Activated CD4-positive, alpha-beta memory T cell treated with anti-CD3 and anti-CD28 coated beads for 36 hours (primary cell): ENCODE data around the gene TCF7L2. TPM values are rescaled to one million over a fixed set of nuclear protein-coding genes. Genes with fewer than 3 reads are reported as not detected.

Source experiments
- CTCF ChIA-PET: fragments of 350-600 bp; sonication (Branson Sonifier 250); formaldehyde crosslinking; loops from one replicate; lab custom pipeline; 2021; ENCODE audit warnings: antibody characterized with exemption, inconsistent platforms; lab: Charles Lee
- POLR2A ChIA-PET: fragments of 350-600 bp; sonication (Branson Sonifier 250); formaldehyde crosslinking; loops from one replicate; lab custom pipeline; 2021; ENCODE audit warnings: antibody characterized with exemption; lab: Charles Lee
- DNase-seq: peaks from one replicate; pipeline ENCODE4 v3.0.0-alpha.2; 2020
- H3K27ac Mint-ChIP-seq: one replicate; pipeline ENCODE4 v1.8.0; 2021; ENCODE audit warnings: mixed read lengths
- H3K27me3 Mint-ChIP-seq: one replicate; pipeline ENCODE4 v1.8.0; 2021; ENCODE audit warnings: mixed read lengths
- H3K36me3 Mint-ChIP-seq: one replicate; pipeline ENCODE4 v1.8.0; 2021; ENCODE audit warnings: mixed read lengths
- H3K4me1 Mint-ChIP-seq: one replicate; pipeline ENCODE4 v1.8.0; 2021; ENCODE audit warnings: low read depth, mixed read lengths
- H3K4me3 Mint-ChIP-seq: one replicate; pipeline ENCODE4 v1.8.0; 2021; ENCODE audit warnings: mild to moderate bottlenecking, mixed read lengths
- H3K9me3 Mint-ChIP-seq: one replicate; pipeline ENCODE4 v1.8.0; 2021; ENCODE audit warnings: mixed read lengths
- intact Hi-C: fragments of 100-400 bp; cut with micrococcal nuclease; formaldehyde crosslinking; loops from one replicate; pipeline ENCODE4 v1.15.1; 2023
- total RNA-seq, 2 experiments: library from RNA; stranded (reverse); gene quantifications; one replicate each; pipeline ENCODE4 v1.2.3, GENCODE V29; 2021

Gene TCF7L2
- total RNA-seq, 2 experiments from 2014 or later: 0.71 to 1.5 TPM

DNA sequence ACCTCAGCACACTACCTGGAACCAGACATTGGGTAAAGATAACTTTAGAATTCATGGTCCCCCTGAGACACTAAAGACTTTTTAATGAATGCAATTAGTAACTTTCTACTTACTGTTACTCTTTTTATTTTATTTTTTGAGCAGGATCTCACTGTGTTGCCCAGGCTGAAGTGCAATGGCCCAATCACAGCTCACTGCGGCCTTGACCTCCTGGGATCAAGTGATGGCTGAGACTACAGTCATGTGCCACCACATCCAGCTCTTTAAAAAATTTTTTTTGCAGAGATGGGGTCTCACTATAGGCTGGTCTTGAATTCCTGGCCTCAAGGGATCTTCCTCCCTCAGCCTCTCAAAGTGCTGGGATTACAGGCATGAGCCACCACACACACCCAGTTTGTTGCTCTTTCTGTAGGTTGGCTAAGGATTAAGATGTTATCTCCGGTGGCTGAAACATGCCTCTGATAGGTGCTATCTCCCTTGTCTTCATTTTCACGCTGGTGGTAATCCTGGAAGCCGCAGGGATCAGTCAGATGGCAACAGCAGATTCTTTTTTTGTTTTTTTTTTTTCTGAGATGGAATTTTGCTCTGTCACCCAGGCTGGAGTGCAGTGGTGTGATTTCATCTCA is 128.3 kb downstream of the TCF7L2 start:
- no peaks in the 10 kb centered on the region for H3K9me3 Mint-ChIP-seq
- intact Hi-C loops: no loop called here
- DNase-seq: no peak
- ChIA-PET POLR2A (no interaction called here), CTCF (no interaction called here)
- H3K4me1 Mint-ChIP-seq: no peaks in the 10 kb centered on the region
- no peaks in the 10 kb centered on the region for H3K36me3 Mint-ChIP-seq
- no peak overlapping the region for H3K4me3 Mint-ChIP-seq
- no peaks in the 10 kb centered on the region for H3K27me3 Mint-ChIP-seq
- H3K27ac Mint-ChIP-seq: no peak overlapping the region

DNA sequence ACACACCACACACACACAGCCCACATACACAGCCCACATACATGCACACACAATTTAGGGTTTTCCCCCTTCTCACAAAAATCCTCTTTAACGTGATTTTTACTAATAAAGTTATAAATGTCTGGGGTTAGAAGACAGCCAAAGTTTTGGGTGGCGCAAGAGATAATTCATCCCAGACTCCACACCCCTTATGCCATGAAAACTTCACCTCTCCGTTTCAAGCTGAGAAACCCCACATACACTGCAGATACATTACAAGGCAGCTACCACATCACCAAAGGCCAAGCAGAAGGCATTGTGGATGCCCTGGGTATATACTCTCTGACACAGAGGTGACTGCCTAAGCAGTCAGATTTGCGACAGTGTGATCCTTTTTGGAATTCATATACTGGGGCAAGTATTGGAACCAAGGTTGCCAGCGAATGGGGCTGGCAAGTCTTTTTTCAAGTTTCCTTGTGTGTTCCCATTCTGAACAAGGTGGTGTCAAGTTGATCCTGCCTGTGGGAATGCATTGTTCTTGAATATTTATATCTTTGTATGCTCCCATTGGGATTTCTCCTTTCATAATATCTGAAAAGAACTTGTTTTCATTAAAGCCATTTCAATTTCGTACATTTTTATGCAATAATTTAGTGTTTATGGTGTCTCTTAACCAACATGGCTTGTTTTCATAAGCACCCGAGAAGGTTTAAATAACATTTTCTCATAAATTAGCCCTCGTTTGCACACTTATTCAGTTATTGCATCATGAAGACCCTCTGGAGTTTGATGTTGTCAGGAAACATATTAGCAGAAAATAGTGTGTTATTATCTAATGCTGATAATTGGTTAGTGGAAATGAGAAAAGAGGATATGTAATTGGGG is 130.2 kb downstream of the TCF7L2 start:
- POLR2A ChIA-PET: no interaction called here
- H3K27ac Mint-ChIP-seq: no peak overlapping the region
- H3K27me3 Mint-ChIP-seq: no peaks in the 10 kb centered on the region
- H3K9me3 Mint-ChIP-seq: no peaks in the 10 kb centered on the region
- no peaks in the 10 kb centered on the region for H3K4me1 Mint-ChIP-seq
- DNase-seq: no peak
- no peak overlapping the region for H3K4me3 Mint-ChIP-seq
- CTCF ChIA-PET: no interaction called here
- no peaks in the 10 kb centered on the region for H3K36me3 Mint-ChIP-seq
- intact Hi-C loops: no loop called here

DNA sequence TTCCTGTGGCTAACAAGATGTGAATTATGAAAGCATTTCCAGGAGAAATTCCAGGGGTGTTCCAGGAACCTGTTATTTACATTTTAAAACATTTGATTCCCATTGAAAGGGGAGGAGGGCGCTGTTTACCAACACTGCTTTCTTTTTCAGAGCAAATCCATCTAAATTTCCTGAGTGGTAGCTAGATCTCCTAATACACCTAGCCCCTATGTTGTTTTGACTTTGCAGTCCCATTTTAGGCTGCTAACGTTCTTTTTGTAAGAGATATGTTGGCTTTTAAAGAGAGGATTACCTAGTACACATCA is 130.8 kb downstream of the TCF7L2 start:
- CTCF ChIA-PET: interaction anchor here (0.6 kb wide), 1 partner anchor 400 kb away, joined by 3 read pairs; no protein-coding TSS in a partner anchor

DNA sequence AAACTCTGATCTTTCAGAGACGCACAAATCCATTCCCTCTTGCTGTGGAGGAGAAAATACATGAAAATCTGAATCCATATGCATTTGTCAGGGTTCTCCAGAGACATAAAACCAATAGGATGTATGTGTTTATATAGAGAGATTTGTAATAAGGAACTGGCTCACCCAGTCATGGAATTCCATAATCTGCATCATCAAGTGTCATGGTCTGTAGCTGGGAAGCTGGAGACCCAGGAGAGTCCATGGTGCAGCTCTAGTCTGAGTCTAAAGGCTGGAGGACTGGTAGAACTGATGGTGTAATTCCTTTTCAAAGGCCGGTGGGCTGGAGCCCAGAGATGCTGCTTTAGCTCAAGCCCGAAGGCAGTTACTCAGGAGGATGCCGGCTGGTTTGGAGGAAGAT is 134.0 kb downstream of the TCF7L2 start:
- Mint-ChIP-seq H3K4me1 (no peaks in the 10 kb centered on the region), H3K4me3 (no peak overlapping the region), H3K27ac (no peak overlapping the region), H3K27me3 (no peaks in the 10 kb centered on the region), H3K36me3 (no peaks in the 10 kb centered on the region), H3K9me3 (no peaks in the 10 kb centered on the region)
- CTCF ChIA-PET: interaction anchor here (0.6 kb wide), 1 partner anchor 75 kb away, joined by 4 read pairs; no protein-coding TSS in a partner anchor
- intact Hi-C loops: no loop called here
- POLR2A ChIA-PET: no interaction called here
- no peak for DNase-seq

More for the DNA sequence above, 130.8 kb downstream of the TCF7L2 start:
- Mint-ChIP-seq H3K27ac (no peak overlapping the region), H3K36me3 (no peaks in the 10 kb centered on the region), H3K9me3 (no peaks in the 10 kb centered on the region), H3K4me3 (no peak overlapping the region), H3K4me1 (no peaks in the 10 kb centered on the region), H3K27me3 (no peaks in the 10 kb centered on the region)
- POLR2A ChIA-PET: no interaction called here
- intact Hi-C loops: no loop called here
- no peak for DNase-seq

DNA sequence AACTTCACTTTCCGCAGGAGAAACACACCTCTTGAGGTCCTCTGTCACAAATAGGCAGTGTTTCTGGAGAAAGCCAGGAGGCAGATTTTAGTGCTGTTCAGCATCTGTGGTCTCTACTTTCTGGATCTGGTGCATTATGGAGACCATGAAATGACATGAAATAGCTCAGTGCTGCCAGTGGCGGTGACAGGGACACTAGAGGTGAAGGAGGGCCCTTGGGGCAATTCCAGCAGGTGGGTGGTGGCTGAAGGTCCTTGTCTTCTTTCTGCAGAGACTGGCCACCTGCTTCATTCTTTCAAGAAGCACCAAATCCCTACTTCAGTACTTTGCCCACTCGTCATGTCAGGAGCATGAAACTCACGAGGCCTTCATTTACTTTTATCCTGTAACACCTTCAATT is 135.7 kb downstream of the TCF7L2 start:
- H3K4me1 Mint-ChIP-seq: no peaks in the 10 kb centered on the region
- H3K4me3 Mint-ChIP-seq: no peak overlapping the region
- ChIA-PET POLR2A (interaction anchor here (0.6 kb wide), 1 partner anchor 833 kb away, joined by 3 read pairs; no protein-coding TSS in a partner anchor), CTCF (no interaction called here)
- no peaks in the 10 kb centered on the region for H3K9me3 Mint-ChIP-seq
- no peak for DNase-seq
- no peaks in the 10 kb centered on the region for H3K36me3 Mint-ChIP-seq
- no peak overlapping the region for H3K27ac Mint-ChIP-seq
- H3K27me3 Mint-ChIP-seq: no peaks in the 10 kb centered on the region
- intact Hi-C loops: no loop called here

DNA sequence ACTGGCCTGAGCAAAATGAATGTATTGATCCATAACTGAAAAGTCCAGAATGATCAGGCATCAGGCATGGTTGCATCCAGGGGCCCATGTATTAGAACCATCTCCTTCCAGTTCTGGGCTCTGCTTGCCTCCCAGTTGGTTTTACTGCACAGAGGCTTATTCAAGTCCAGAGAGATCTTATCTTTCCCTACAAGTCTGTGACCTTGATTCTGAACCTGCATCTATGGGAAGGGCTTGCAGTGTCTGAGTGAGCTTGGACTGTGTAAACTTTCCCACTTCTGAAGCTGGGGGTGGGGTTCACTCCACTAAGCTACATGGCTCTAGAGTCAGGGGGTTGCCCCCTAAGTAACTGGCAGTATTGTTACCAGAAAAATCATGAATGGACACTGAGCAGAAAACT is 136.2 kb downstream of the TCF7L2 start:
- ChIA-PET POLR2A (interaction anchor here (0.6 kb wide), 1 partner anchor 832 kb away, joined by 3 read pairs; no protein-coding TSS in a partner anchor), CTCF (no interaction called here)
- H3K4me3 Mint-ChIP-seq: no peak overlapping the region
- no peaks in the 10 kb centered on the region for H3K36me3 Mint-ChIP-seq
- no peaks in the 10 kb centered on the region for H3K9me3 Mint-ChIP-seq
- H3K4me1 Mint-ChIP-seq: no peaks in the 10 kb centered on the region
- no peaks in the 10 kb centered on the region for H3K27me3 Mint-ChIP-seq
- intact Hi-C loops: no loop called here
- no peak for DNase-seq
- no peak overlapping the region for H3K27ac Mint-ChIP-seq

DNA sequence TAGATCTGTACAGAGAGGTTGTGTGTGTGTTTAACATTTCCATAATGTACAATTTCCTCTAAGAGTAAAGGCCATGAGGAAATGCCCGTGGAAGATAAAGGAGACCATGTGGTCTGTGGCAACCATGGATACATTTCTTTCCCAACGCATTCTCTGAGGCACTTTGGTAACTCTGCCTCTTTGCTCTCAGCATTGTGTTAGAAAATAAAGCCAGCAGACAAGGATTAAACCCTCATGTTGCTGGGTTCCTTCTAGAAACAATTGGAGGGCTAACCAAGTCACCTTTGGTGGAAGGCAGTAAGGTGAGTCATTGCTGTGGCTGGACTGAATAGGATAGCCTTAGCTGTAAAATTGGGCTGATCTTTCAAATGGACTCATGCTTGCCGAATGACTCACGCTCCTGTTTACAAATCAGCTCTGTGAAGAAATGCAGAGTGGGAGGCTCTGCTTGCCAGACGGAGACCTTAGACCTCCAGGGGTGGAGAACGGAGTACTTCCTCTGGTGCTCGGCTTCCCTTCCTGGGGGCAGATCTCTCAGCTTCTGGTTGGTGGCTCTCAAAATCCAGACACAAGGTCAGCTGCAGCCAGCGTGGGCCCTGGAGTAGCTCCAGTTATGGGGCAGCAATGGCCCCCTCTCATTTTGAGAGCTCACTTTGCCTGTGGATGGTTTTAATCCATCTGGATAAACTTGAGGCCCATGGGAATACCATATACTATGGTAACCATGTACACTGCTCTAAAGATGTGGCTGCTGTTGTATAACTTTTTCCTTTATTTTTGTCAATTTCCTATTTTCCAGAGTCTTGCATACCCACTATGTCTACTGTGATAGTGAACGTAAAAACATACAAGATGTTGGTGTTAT is 137.3 kb downstream of the TCF7L2 start:
- intact Hi-C loops: no loop called here
- no peaks in the 10 kb centered on the region for H3K27me3 Mint-ChIP-seq
- CTCF ChIA-PET: no interaction called here
- no peak overlapping the region for H3K27ac Mint-ChIP-seq
- no peak for DNase-seq
- POLR2A ChIA-PET: no interaction called here
- H3K36me3 Mint-ChIP-seq: no peaks in the 10 kb centered on the region
- H3K9me3 Mint-ChIP-seq: no peaks in the 10 kb centered on the region
- H3K4me1 Mint-ChIP-seq: no peaks in the 10 kb centered on the region
- no peak overlapping the region for H3K4me3 Mint-ChIP-seq

DNA sequence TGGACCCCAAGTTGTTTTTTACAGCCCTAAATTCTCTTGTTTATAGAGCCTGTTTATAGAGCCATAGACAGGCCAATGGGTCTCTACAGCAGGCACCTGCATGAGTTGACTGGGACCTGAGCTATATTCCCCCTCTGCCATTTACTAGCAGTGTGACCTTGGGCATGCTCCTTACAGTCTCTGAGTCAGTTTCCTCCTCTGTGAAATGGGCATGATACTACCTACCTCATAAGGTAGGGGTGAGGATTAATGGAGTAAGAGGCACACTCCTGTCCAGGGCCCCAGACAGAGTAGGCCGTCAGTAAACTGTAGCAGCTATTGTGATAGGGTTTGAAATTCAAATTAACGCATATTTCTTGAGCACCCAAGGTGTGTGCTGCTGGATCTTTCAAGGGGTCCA is 138.1 kb downstream of the TCF7L2 start:
- Mint-ChIP-seq H3K9me3 (no peaks in the 10 kb centered on the region), H3K27ac (no peak overlapping the region), H3K4me1 (peaks cover under 1% of the 10 kb centered on the region), H3K36me3 (no peaks in the 10 kb centered on the region), H3K27me3 (no peaks in the 10 kb centered on the region), H3K4me3 (no peak overlapping the region)
- intact Hi-C loops: no loop called here
- DNase-seq: no peak
- ChIA-PET CTCF (no interaction called here), POLR2A (no interaction called here)

DNA sequence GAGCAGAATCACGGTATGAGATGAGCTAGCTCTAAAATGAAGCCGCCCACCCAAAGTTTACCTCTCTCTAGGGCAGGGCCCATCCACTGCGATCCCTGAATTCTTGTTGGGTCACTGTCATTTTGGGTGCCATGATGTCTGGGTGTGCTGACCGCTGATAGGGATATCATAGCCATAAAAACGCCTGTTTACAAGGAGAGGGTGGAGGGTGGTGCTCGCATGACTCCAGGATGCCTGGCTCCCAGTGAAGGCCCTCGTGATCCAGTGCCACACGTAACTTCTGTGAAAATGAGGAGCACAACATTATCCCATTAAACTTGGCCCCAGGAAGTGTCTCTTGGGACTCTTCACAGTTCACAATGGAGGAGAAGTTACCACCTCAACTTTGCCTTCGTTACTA is 139.5 kb downstream of the TCF7L2 start:
- no peaks in the 10 kb centered on the region for H3K36me3 Mint-ChIP-seq
- H3K4me1 Mint-ChIP-seq: peaks cover 14% of the 10 kb centered on the region
- POLR2A ChIA-PET: no interaction called here
- CTCF ChIA-PET: no interaction called here
- H3K27ac Mint-ChIP-seq: no peak overlapping the region
- no peak overlapping the region for H3K4me3 Mint-ChIP-seq
- DNase-seq: no peak
- peaks cover 3% of the 10 kb centered on the region for H3K9me3 Mint-ChIP-seq
- H3K27me3 Mint-ChIP-seq: no peaks in the 10 kb centered on the region
- intact Hi-C loops: no loop called here

DNA sequence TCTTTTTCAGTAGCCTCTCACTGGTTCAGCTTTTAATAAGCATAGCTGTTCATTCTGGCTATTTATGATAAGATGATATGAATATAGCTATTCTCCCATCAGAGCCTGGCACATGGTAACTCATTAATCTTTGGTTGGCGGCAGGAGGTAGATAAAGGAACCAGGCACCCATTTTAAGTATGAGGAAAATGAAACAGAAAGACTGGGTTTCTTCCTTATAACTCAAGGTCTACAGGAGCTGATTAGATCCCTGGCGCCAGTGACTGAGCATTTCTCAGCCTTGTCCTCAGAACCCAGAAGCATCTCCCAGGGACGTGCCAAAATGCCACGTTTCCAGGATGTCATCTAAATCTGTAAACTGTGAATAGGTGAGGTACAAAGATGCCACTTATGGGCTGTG is 141.9 kb downstream of the TCF7L2 start:
- peaks cover 16% of the 10 kb centered on the region for H3K4me1 Mint-ChIP-seq
- no peaks in the 10 kb centered on the region for H3K27me3 Mint-ChIP-seq
- intact Hi-C loops: no loop called here
- no peak overlapping the region for H3K4me3 Mint-ChIP-seq
- ChIA-PET CTCF (no interaction called here), POLR2A (no interaction called here)
- DNase-seq: no peak
- peaks cover 3% of the 10 kb centered on the region for H3K9me3 Mint-ChIP-seq
- H3K36me3 Mint-ChIP-seq: no peaks in the 10 kb centered on the region
- H3K27ac Mint-ChIP-seq: no peak overlapping the region

DNA sequence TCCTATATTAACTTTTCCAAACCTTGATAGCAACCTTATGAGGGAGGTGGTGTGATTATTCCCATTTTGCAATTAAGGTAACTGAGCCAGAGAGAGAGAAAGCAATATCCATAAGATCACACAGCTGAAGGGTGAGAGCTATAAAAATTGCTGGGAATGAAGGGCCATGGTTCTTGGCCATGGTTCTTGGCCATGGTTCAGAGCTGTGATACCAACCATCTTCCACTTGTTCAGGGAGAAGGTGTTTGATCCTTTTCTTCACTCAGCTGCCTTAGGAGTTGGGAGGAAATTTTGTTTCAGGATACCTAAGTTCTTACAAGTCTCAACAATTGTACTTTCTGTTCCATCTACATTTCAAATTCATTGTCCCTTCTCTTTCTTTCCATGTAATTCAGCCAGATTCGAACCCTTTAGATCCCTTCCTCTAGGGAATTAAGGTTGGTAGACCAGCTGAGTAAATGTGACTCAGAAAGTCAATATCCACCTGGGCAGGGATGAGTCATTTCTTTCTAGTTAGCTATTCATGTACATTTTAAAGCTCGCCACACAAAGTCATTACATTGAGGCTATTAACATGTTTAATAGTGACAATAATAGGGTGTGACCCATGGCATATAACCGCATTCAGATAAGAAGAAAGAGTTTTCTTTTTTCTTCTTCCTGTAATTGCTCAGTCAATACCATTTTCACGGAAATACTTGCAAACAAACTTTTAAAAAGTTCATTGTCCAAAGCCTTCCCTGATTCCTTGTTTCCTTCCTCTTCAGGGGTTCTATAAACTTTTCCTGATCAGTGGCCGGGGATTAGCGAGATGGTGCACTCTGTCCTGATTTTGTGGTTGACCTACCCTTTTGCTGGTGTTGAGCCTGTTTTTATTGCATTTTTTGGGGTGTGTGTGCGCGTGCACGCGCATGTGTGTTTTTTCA is 143.4 kb downstream of the TCF7L2 start:
- Mint-ChIP-seq H3K36me3 (no peaks in the 10 kb centered on the region), H3K9me3 (peaks cover 3% of the 10 kb centered on the region), H3K4me1 (peaks cover 16% of the 10 kb centered on the region), H3K4me3 (no peak overlapping the region), H3K27me3 (no peaks in the 10 kb centered on the region), H3K27ac (no peak overlapping the region)
- intact Hi-C loops: loop anchor here (1.0 kb wide), 2 partner anchors 107 to 112 kb away; no protein-coding TSS in a partner anchor
- no peak for DNase-seq
- POLR2A ChIA-PET: interaction anchor here (0.6 kb wide), 1 partner anchor 127 kb away, joined by 3 read pairs; no protein-coding TSS in a partner anchor
- CTCF ChIA-PET: no interaction called here
